ENCODE results near the gene TMEM147. TPM values are rescaled to one million over a fixed set of nuclear protein-coding genes. Genes with fewer than 3 reads are reported as not detected.

The TMEM147 gene
- total RNA-seq, result 10 to 100 TPM; 25.3 to 34.4 TPM

GRCh38 chr19:35545001-35545854, at the start of gene TMEM147:
TSS of gene TMEM147 (plus strand) at chr19:35545626. CDS start at chr19:35545740, 114 bp downstream.
- no peaks in the 10 kb centered on the region for H3K9me3 Mint-ChIP-seq
- ATAC-seq, result peak; percentile 89 to 93
- peak within 1 kb of the TSS; percentile 94 for H3K4me3 Mint-ChIP-seq
- H3K4me1 Mint-ChIP-seq (ENCODE audit: low read depth in 2 of 2), result peaks cover 27 to 29% of the 10 kb centered on the region in 2 donors
- H3K27me3 Mint-ChIP-seq, result no peaks in the 10 kb centered on the region
- DNase-seq (ENCODE audit: low spot score), result peak; percentile 91
- H3K36me3 Mint-ChIP-seq, result no peaks in the 10 kb centered on the region
- H3K27ac Mint-ChIP-seq, result peak within 1 kb of the TSS; percentile 85 to 88

- H3K36me3 Mint-ChIP-seq, result no peaks in the 10 kb centered on the region
- H3K4me3 Mint-ChIP-seq, result no peak overlapping the region
- ATAC-seq (no peak), DNase-seq (ENCODE audit: low spot score) (no peak)
- peaks cover 0 to 9% of the 10 kb centered on the region in 2 donors for H3K4me1 Mint-ChIP-seq (ENCODE audit: low read depth in 2 of 2)
- H3K27me3 Mint-ChIP-seq, result no peaks in the 10 kb centered on the region
- no peak overlapping the region for H3K27ac Mint-ChIP-seq
- H3K9me3 Mint-ChIP-seq, result no peaks in the 10 kb centered on the region
These were observed 48.0 kb upstream of the TMEM147 start for GRCh38 chr19:35497406-35497805.

- no peak overlapping the region for H3K27ac Mint-ChIP-seq
- no peaks in the 10 kb centered on the region for H3K9me3 Mint-ChIP-seq
- no peak for ATAC-seq
- no peak overlapping the region for H3K4me3 Mint-ChIP-seq
- peaks cover 0 to 9% of the 10 kb centered on the region in 2 donors for H3K4me1 Mint-ChIP-seq (ENCODE audit: low read depth in 2 of 2)
- DNase-seq (ENCODE audit: low spot score), result no peak
- no peaks in the 10 kb centered on the region for H3K27me3 Mint-ChIP-seq
- H3K36me3 Mint-ChIP-seq, result no peaks in the 10 kb centered on the region
These were observed 47.2 kb upstream of the TMEM147 start for GRCh38 chr19:35498220-35498619.

- no peaks in the 10 kb centered on the region for H3K36me3 Mint-ChIP-seq
- H3K27me3 Mint-ChIP-seq, result no peaks in the 10 kb centered on the region
- ATAC-seq, result no peak
- H3K4me1 Mint-ChIP-seq (ENCODE audit: low read depth in 2 of 2), result peaks cover 0 to 9% of the 10 kb centered on the region in 2 donors
- DNase-seq (ENCODE audit: low spot score), result no peak
- no peak overlapping the region for H3K27ac Mint-ChIP-seq
- H3K4me3 Mint-ChIP-seq, result no peak overlapping the region
- no peaks in the 10 kb centered on the region for H3K9me3 Mint-ChIP-seq
These were observed 46.4 kb upstream of the TMEM147 start for GRCh38 chr19:35498984-35499527.

- no peaks in the 10 kb centered on the region for H3K36me3 Mint-ChIP-seq
- DNase-seq (ENCODE audit: low spot score), result no peak
- ATAC-seq, result no peak
- no peak overlapping the region for H3K4me3 Mint-ChIP-seq
- no peak overlapping the region for H3K27ac Mint-ChIP-seq
- H3K9me3 Mint-ChIP-seq, result no peaks in the 10 kb centered on the region
- peaks cover 0 to under 1% of the 10 kb centered on the region in 2 donors for H3K4me1 Mint-ChIP-seq (ENCODE audit: low read depth in 2 of 2)
- H3K27me3 Mint-ChIP-seq, result peaks cover 0 to 3% of the 10 kb centered on the region in 2 donors
These were observed 44.8 kb upstream of the TMEM147 start for GRCh38 chr19:35500611-35501010.

GRCh38 chr19:35501684-35502083, 43.7 kb upstream of the TMEM147 start:
- no peak overlapping the region for H3K27ac Mint-ChIP-seq
- H3K9me3 Mint-ChIP-seq, result no peaks in the 10 kb centered on the region
- H3K27me3 Mint-ChIP-seq, result peaks cover 0 to 3% of the 10 kb centered on the region in 2 donors
- H3K36me3 Mint-ChIP-seq, result no peaks in the 10 kb centered on the region
- no peak overlapping the region for H3K4me3 Mint-ChIP-seq
- ATAC-seq (no peak), DNase-seq (ENCODE audit: low spot score) (no peak)
- no peaks in the 10 kb centered on the region for H3K4me1 Mint-ChIP-seq (ENCODE audit: low read depth in 2 of 2)

GRCh38 chr19:35502751-35503150, 42.7 kb upstream of the TMEM147 start:
- Mint-ChIP-seq H3K36me3 (no peaks in the 10 kb centered on the region), H3K4me3 (no peak overlapping the region), H3K27ac (no peak overlapping the region), H3K4me1 (ENCODE audit: low read depth in 2 of 2) (no peaks in the 10 kb centered on the region), H3K9me3 (no peaks in the 10 kb centered on the region), H3K27me3 (peaks cover 0 to 3% of the 10 kb centered on the region in 2 donors)
- ATAC-seq (no peak), DNase-seq (ENCODE audit: low spot score) (no peak)

GRCh38 chr19:35506011-35506410, 39.4 kb upstream of the TMEM147 start:
- DNase-seq (ENCODE audit: low spot score), result no peak
- ATAC-seq, result no peak
- no peaks in the 10 kb centered on the region for H3K36me3 Mint-ChIP-seq
- peaks cover 5 to 7% of the 10 kb centered on the region in 2 donors for H3K4me1 Mint-ChIP-seq (ENCODE audit: low read depth in 2 of 2)
- no peak overlapping the region for H3K4me3 Mint-ChIP-seq
- H3K27me3 Mint-ChIP-seq, result peaks cover 0 to 3% of the 10 kb centered on the region in 2 donors
- no peak overlapping the region for H3K27ac Mint-ChIP-seq
- no peaks in the 10 kb centered on the region for H3K9me3 Mint-ChIP-seq

GRCh38 chr19:35507561-35507960, 37.9 kb upstream of the TMEM147 start:
- H3K27ac Mint-ChIP-seq, result peak overlapping the region in 1 of 2 donors; percentile 6
- no peaks in the 10 kb centered on the region for H3K9me3 Mint-ChIP-seq
- H3K4me1 Mint-ChIP-seq (ENCODE audit: low read depth in 2 of 2), result peaks cover 5 to 7% of the 10 kb centered on the region in 2 donors
- ATAC-seq (no peak), DNase-seq (ENCODE audit: low spot score) (no peak)
- H3K4me3 Mint-ChIP-seq, result no peak overlapping the region
- H3K27me3 Mint-ChIP-seq, result peaks cover 0 to 3% of the 10 kb centered on the region in 2 donors
- no peaks in the 10 kb centered on the region for H3K36me3 Mint-ChIP-seq

- Mint-ChIP-seq H3K36me3 (no peaks in the 10 kb centered on the region), H3K27ac (peak overlapping the region in 1 of 2 donors; percentile 6), H3K4me3 (no peak overlapping the region), H3K27me3 (peaks cover 2 to 3% of the 10 kb centered on the region in 2 donors), H3K9me3 (no peaks in the 10 kb centered on the region), H3K4me1 (ENCODE audit: low read depth in 2 of 2) (peaks cover 5 to 7% of the 10 kb centered on the region in 2 donors)
- no peak for DNase-seq (ENCODE audit: low spot score)
- ATAC-seq, result no peak
These were observed 37.3 kb upstream of the TMEM147 start for GRCh38 chr19:35508129-35508528.

GRCh38 chr19:35509018-35509652, 36.3 kb upstream of the TMEM147 start:
- H3K27me3 Mint-ChIP-seq, result peaks cover 7 to 9% of the 10 kb centered on the region in 2 donors
- H3K27ac Mint-ChIP-seq, result no peak overlapping the region

GRCh38 chr19:35509861-35510625, 35.4 kb upstream of the TMEM147 start:
- H3K36me3 Mint-ChIP-seq, result no peaks in the 10 kb centered on the region

More at GRCh38 chr19:35509018-35509652, 36.3 kb upstream of the TMEM147 start:
- H3K4me1 Mint-ChIP-seq (ENCODE audit: low read depth in 2 of 2), result peaks cover 5 to 7% of the 10 kb centered on the region in 2 donors
- no peaks in the 10 kb centered on the region for H3K36me3 Mint-ChIP-seq
- peak overlapping the region; percentile 65 for H3K4me3 Mint-ChIP-seq
- no peaks in the 10 kb centered on the region for H3K9me3 Mint-ChIP-seq
- DNase-seq (ENCODE audit: low spot score), result no peak
- no peak for ATAC-seq

GRCh38 chr19:35510626-35510964, 34.8 kb upstream of the TMEM147 start:
- Mint-ChIP-seq H3K27me3 (peaks cover 8 to 9% of the 10 kb centered on the region in 2 donors), H3K4me1 (ENCODE audit: low read depth in 2 of 2) (peaks cover 5 to 7% of the 10 kb centered on the region in 2 donors), H3K9me3 (no peaks in the 10 kb centered on the region), H3K4me3 (peak overlapping the region; percentile 65), H3K36me3 (no peaks in the 10 kb centered on the region), H3K27ac (no peak overlapping the region)
- no peak for ATAC-seq
- DNase-seq (ENCODE audit: low spot score), result no peak

More at GRCh38 chr19:35509861-35510625, 35.4 kb upstream of the TMEM147 start:
- H3K4me3 Mint-ChIP-seq, result peak overlapping the region; percentile 65
- peak; percentile 68 to 80 for ATAC-seq
- H3K27ac Mint-ChIP-seq, result no peak overlapping the region
- no peaks in the 10 kb centered on the region for H3K9me3 Mint-ChIP-seq
- H3K4me1 Mint-ChIP-seq (ENCODE audit: low read depth in 2 of 2), result peaks cover 5 to 7% of the 10 kb centered on the region in 2 donors
- DNase-seq (ENCODE audit: low spot score), result peak; percentile 79
- peaks cover 9 to 11% of the 10 kb centered on the region in 2 donors for H3K27me3 Mint-ChIP-seq

All from natural killer cell treated with Interleukin-12 subunit alpha and Interleukin-12 subunit beta and Interleukin-15 and Interleukin-18, amount 100 ng/mL, for 72 hours (primary cell).